Measurements from ENCODE around the gene RMND1. TPM values are rescaled to one million over a fixed set of nuclear protein-coding genes. Genes with fewer than 3 reads are reported as not detected.
A peak's percentile ranks its signal among the peaks of the same experiment; 100 is the strongest.

RMND1 gene
- total RNA-seq, 2 experiments from 2014 or later = 6.5 to 7.5 TPM

GRCh38 chr6:151477726-151478125 is 25.8 kb upstream of the RMND1 start:
- Mint-ChIP-seq H3K9me3 (no peaks in the 10 kb centered on the region), H3K27me3 (no peaks in the 10 kb centered on the region), H3K4me1 (ENCODE audit: low read depth) (peaks cover 28% of the 10 kb centered on the region), H3K27ac (no peak overlapping the region), H3K36me3 (ENCODE audit: low read depth) (no peaks in the 10 kb centered on the region), H3K4me3 (no peak overlapping the region)
- ATAC-seq (ENCODE audit: poor library complexity) = no peak
- no peak for TF ChIP-seq CTCF (IDR thresholded peaks at IDR 0.05)
- POLR2A ChIA-PET = no interaction called here
- CTCF ChIA-PET = no interaction called here
- no peak overlapping the region for H3K27ac ChIP-seq (ENCODE audit: low read depth in 1 of 2, low read length in 2 of 2)
- peaks cover 12% of the 10 kb centered on the region for H3K4me1 ChIP-seq (ENCODE audit: insufficient read depth, low read length)
- H3K4me3 ChIP-seq (ENCODE audit: low read length) = no peak overlapping the region
- intact Hi-C loops (cut with DNase I, micrococcal nuclease) = loop anchor here (2.0 to 10.0 kb wide), 4 partner anchors 125 to 585 kb away; no protein-coding TSS in a partner anchor
- no peaks in the 10 kb centered on the region for H3K27me3 ChIP-seq (ENCODE audit: control insufficient read depth in 1 of 2, insufficient read depth in 2 of 2, low read length in 2 of 2)
- no peaks in the 10 kb centered on the region for H3K9me3 ChIP-seq (ENCODE audit: control insufficient read depth in 1 of 2, insufficient read depth in 1 of 2, low read length in 2 of 2)
- H3K36me3 ChIP-seq (ENCODE audit: insufficient read depth, low read length) = no peaks in the 10 kb centered on the region
- DNase-seq = no peak

- Histone ChIP-seq H3K4me3 (ENCODE audit: low read length) (no peak overlapping the region), H3K27me3 (ENCODE audit: control insufficient read depth in 1 of 2, insufficient read depth in 2 of 2, low read length in 2 of 2) (no peaks in the 10 kb centered on the region), H3K27ac (ENCODE audit: low read depth in 1 of 2, low read length in 2 of 2) (no peak overlapping the region), H3K4me1 (ENCODE audit: insufficient read depth, low read length) (peaks cover 2% of the 10 kb centered on the region), H3K9me3 (ENCODE audit: control insufficient read depth in 1 of 2, insufficient read depth in 1 of 2, low read length in 2 of 2) (no peaks in the 10 kb centered on the region), H3K36me3 (ENCODE audit: insufficient read depth, low read length) (no peaks in the 10 kb centered on the region)
- intact Hi-C loops (cut with DNase I, micrococcal nuclease) = loop anchor here (1.0 to 10.0 kb wide), 7 partner anchors 35 to 584 kb away; no protein-coding TSS in a partner anchor
- Mint-ChIP-seq H3K27me3 (no peaks in the 10 kb centered on the region), H3K9me3 (no peaks in the 10 kb centered on the region), H3K27ac (no peak overlapping the region), H3K36me3 (ENCODE audit: low read depth) (no peaks in the 10 kb centered on the region), H3K4me3 (peak overlapping the region; percentile 48), H3K4me1 (ENCODE audit: low read depth) (peaks cover 10% of the 10 kb centered on the region)
- ChIA-PET POLR2A (no interaction called here), CTCF (interaction anchor here (0.7 to 2.2 kb wide), 3 partner anchors 10 to 94 kb away, joined by 3 to 6 read pairs (median 3); no protein-coding TSS in a partner anchor)
- ATAC-seq (ENCODE audit: poor library complexity) (no peak), DNase-seq (peak in 11 of 14 experiments; percentile 7 to 76 (median 34))
- peak; percentile 93 for TF ChIP-seq CTCF (IDR thresholded peaks at IDR 0.05)
Observed at GRCh38 chr6:151475653-151476523, 24.0 kb upstream of the RMND1 start.

- POLR2A ChIA-PET = no interaction called here
- CTCF ChIA-PET = no interaction called here
- peaks cover 66% of the 10 kb centered on the region for H3K36me3 Mint-ChIP-seq (ENCODE audit: low read depth)
- Histone ChIP-seq H3K27me3 (ENCODE audit: control insufficient read depth in 1 of 2, insufficient read depth in 2 of 2, low read length in 2 of 2) (no peaks in the 10 kb centered on the region), H3K27ac (ENCODE audit: low read depth in 1 of 2, low read length in 2 of 2) (no peak overlapping the region), H3K4me1 (ENCODE audit: insufficient read depth, low read length) (no peaks in the 10 kb centered on the region), H3K4me3 (ENCODE audit: low read length) (no peak overlapping the region), H3K36me3 (ENCODE audit: insufficient read depth, low read length) (peaks cover 35% of the 10 kb centered on the region), H3K9me3 (ENCODE audit: control insufficient read depth in 1 of 2, insufficient read depth in 1 of 2, low read length in 2 of 2) (no peaks in the 10 kb centered on the region)
- H3K4me1 Mint-ChIP-seq (ENCODE audit: low read depth) = peaks cover 13% of the 10 kb centered on the region
- no peak overlapping the region for H3K4me3 Mint-ChIP-seq
- ATAC-seq (ENCODE audit: poor library complexity) = no peak
- no peaks in the 10 kb centered on the region for H3K27me3 Mint-ChIP-seq
- no peak for DNase-seq
- intact Hi-C loops (cut with DNase I, micrococcal nuclease) = no loop called here
- peak overlapping the region; percentile 11 for H3K27ac Mint-ChIP-seq
- no peaks in the 10 kb centered on the region for H3K9me3 Mint-ChIP-seq
- TF ChIP-seq CTCF (IDR thresholded peaks at IDR 0.05) = no peak
Observed at GRCh38 chr6:151464702-151465101, 12.8 kb upstream of the RMND1 start.
